ENCODE results near the gene ROCK2.
"Not testable (repeated sequence)": the region's sequence is repeated elsewhere in the genome, so short reads cannot be mapped to it uniquely, and the experiment has no call there.

Gene ROCK2

GRCh38 chr2:11257078-11257477 lies 87.4 kb downstream of the ROCK2 start:
- no peak for DNase-seq (ENCODE audit: extremely low read depth, low read depth)
- TF ChIP-seq CTCF (IDR thresholded peaks at IDR 0.05; ENCODE audit: low read depth, low read length) = no peak

GRCh38 chr2:11256166-11256565 lies 88.3 kb downstream of the ROCK2 start:
- TF ChIP-seq CTCF (IDR thresholded peaks at IDR 0.05; ENCODE audit: low read depth, low read length) = no peak
- DNase-seq (ENCODE audit: extremely low read depth, low read depth) = no peak

GRCh38 chr2:11254100-11254536 lies 90.3 kb downstream of the ROCK2 start:
- no peak for DNase-seq (ENCODE audit: extremely low read depth, low read depth)
- TF ChIP-seq CTCF (IDR thresholded peaks at IDR 0.05; ENCODE audit: low read depth, low read length) = no peak

GRCh38 chr2:11252458-11252857 lies 92.0 kb downstream of the ROCK2 start:
- not testable (repeated sequence) for DNase-seq (ENCODE audit: extremely low read depth, low read depth)

- no peak for TF ChIP-seq CTCF (IDR thresholded peaks at IDR 0.05; ENCODE audit: low read depth, low read length)
- DNase-seq (ENCODE audit: extremely low read depth, low read depth) = no peak
Measured at GRCh38 chr2:11250400-11251196, 93.8 kb downstream of the ROCK2 start.

GRCh38 chr2:11245322-11245721 lies 99.1 kb downstream of the ROCK2 start:
- TF ChIP-seq CTCF (IDR thresholded peaks at IDR 0.05; ENCODE audit: low read depth, low read length) = no peak
- no peak for DNase-seq (ENCODE audit: extremely low read depth, low read depth)

- no peak for TF ChIP-seq CTCF (IDR thresholded peaks at IDR 0.05; ENCODE audit: low read depth, low read length)
- no peak for DNase-seq (ENCODE audit: extremely low read depth, low read depth)
Measured at GRCh38 chr2:11244091-11244826, 100.2 kb downstream of the ROCK2 start.

Data from AG09319 (cell line).